Measurements from ENCODE around the gene LRRK1. TPM values are rescaled to one million over a fixed set of nuclear protein-coding genes. Genes with fewer than 3 reads are reported as not detected.

Gene LRRK1
- total RNA-seq, 1 donor from 2014 or later, result 4.8 TPM

DNA sequence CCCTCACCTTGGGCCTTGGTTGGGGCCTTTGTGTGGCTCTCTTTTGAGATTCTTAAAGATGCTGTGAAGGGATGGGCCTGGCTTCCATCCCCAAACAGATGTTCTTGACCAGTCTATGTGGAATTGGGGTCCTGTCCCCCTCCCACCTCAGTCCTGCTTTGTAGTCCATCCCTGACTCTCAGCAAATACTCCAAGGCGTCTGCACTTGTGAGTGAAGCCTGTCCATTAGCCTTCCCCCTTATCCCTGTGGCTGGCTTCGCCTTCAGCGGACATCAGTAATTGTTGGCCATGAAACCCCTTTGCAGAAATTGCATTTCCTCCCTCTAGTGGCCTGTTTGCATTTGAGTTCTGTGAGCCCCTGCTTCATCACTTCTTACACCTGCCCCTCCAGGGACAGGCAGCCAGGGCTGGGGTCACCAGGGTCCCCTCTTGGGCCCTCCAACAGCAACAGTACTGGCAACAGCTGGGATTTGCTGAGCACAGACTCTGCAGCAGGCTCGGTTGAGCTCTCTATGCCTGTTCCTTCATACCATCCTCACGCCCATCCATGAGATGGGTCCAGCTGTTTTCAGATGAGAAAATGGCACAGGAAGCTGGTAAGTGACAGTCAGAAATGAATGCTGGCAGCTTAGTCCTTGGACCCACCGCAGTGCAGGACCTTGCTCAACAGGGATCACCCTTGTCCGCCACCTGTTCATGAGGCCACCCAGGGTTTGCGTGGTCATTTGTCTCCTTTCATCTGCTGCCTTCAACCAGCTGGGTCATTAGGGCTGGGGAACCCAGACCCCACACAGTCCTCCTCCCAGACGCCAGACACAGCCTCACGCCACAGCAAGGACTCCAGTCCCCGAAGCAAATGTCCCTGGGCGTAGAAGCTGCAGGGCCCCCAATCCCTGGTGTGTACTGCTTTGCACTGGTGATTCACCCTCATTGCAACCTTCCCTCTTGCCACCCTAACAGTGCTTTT is 8.9 kb upstream of the LRRK1 start:
- TF ChIP-seq, protein P1, sequence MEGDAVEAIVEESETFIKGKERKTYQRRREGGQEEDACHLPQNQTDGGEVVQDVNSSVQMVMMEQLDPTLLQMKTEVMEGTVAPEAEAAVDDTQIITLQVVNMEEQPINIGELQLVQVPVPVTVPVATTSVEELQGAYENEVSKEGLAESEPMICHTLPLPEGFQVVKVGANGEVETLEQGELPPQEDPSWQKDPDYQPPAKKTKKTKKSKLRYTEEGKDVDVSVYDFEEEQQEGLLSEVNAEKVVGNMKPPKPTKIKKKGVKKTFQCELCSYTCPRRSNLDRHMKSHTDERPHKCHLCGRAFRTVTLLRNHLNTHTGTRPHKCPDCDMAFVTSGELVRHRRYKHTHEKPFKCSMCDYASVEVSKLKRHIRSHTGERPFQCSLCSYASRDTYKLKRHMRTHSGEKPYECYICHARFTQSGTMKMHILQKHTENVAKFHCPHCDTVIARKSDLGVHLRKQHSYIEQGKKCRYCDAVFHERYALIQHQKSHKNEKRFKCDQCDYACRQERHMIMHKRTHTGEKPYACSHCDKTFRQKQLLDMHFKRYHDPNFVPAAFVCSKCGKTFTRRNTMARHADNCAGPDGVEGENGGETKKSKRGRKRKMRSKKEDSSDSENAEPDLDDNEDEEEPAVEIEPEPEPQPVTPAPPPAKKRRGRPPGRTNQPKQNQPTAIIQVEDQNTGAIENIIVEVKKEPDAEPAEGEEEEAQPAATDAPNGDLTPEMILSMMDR (IDR thresholded peaks at IDR 0.05; ENCODE audit: unreplicated experiment), result peak; percentile 39
- no peaks in the 10 kb centered on the region for H3K4me1 Mint-ChIP-seq (ENCODE audit: unreplicated experiment)
- peaks cover 2% of the 10 kb centered on the region for H3K27me3 Mint-ChIP-seq (ENCODE audit: unreplicated experiment)
- peaks cover 9% of the 10 kb centered on the region for H3K36me3 Mint-ChIP-seq (ENCODE audit: low read depth, unreplicated experiment)
- no peak for DNase-seq (ENCODE audit: low spot score)
- no peak overlapping the region for H3K27ac Mint-ChIP-seq (ENCODE audit: unreplicated experiment)
- no peaks in the 10 kb centered on the region for H3K9me3 Mint-ChIP-seq (ENCODE audit: unreplicated experiment)
- H3K4me3 Mint-ChIP-seq (ENCODE audit: unreplicated experiment), result no peak overlapping the region

DNA sequence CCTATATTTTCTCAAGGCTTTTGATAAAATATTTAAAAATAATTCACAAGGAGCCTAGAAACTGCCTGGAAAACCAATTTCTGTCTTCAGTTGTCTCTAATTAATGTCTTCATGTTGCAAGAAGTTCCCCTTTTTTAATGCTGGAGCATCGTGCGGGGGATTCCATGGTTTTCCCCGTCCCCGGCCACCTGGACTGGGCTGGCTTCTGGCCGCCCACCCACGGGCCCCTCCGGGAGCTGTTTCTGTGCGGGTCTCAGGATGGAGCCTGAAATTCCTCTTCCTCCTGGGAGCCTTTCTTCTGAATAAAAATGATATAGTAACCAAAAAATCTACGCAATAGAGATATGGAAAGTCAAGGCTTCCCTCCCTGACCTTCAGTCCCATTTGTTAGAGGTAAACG is 8.1 kb upstream of the LRRK1 start:
- Mint-ChIP-seq H3K4me3 (ENCODE audit: unreplicated experiment) (no peak overlapping the region), H3K4me1 (ENCODE audit: unreplicated experiment) (no peaks in the 10 kb centered on the region), H3K9me3 (ENCODE audit: unreplicated experiment) (no peaks in the 10 kb centered on the region), H3K36me3 (ENCODE audit: low read depth, unreplicated experiment) (peaks cover 9% of the 10 kb centered on the region), H3K27ac (ENCODE audit: unreplicated experiment) (no peak overlapping the region), H3K27me3 (ENCODE audit: unreplicated experiment) (peaks cover 2% of the 10 kb centered on the region)
- DNase-seq (ENCODE audit: low spot score), result no peak
- TF ChIP-seq, protein P1 (IDR thresholded peaks at IDR 0.05; ENCODE audit: unreplicated experiment), result no peak

- TF ChIP-seq, protein P1 (IDR thresholded peaks at IDR 0.05; ENCODE audit: unreplicated experiment), result no peak
- no peak overlapping the region for H3K4me3 Mint-ChIP-seq (ENCODE audit: unreplicated experiment)
- H3K36me3 Mint-ChIP-seq (ENCODE audit: low read depth, unreplicated experiment), result peaks cover 9% of the 10 kb centered on the region
- DNase-seq (ENCODE audit: low spot score), result no peak
- H3K27me3 Mint-ChIP-seq (ENCODE audit: unreplicated experiment), result peaks cover 9% of the 10 kb centered on the region
- H3K27ac Mint-ChIP-seq (ENCODE audit: unreplicated experiment), result no peak overlapping the region
- H3K9me3 Mint-ChIP-seq (ENCODE audit: unreplicated experiment), result no peaks in the 10 kb centered on the region
- peaks cover 9% of the 10 kb centered on the region for H3K4me1 Mint-ChIP-seq (ENCODE audit: unreplicated experiment)
Measured at GRCh38 chr15:100913961-100914360, 5.2 kb upstream of the LRRK1 start.

GRCh38 chr15:100914876-100915275 is 4.3 kb upstream of the LRRK1 start:
- DNase-seq (ENCODE audit: low spot score), result peak; percentile 25
- TF ChIP-seq, protein P1 (IDR thresholded peaks at IDR 0.05; ENCODE audit: unreplicated experiment), result no peak
- H3K4me1 Mint-ChIP-seq (ENCODE audit: unreplicated experiment), result peaks cover 9% of the 10 kb centered on the region
- H3K9me3 Mint-ChIP-seq (ENCODE audit: unreplicated experiment), result no peaks in the 10 kb centered on the region
- peaks cover 9% of the 10 kb centered on the region for H3K36me3 Mint-ChIP-seq (ENCODE audit: low read depth, unreplicated experiment)
- H3K27me3 Mint-ChIP-seq (ENCODE audit: unreplicated experiment), result peaks cover 10% of the 10 kb centered on the region
- H3K27ac Mint-ChIP-seq (ENCODE audit: unreplicated experiment), result no peak overlapping the region
- H3K4me3 Mint-ChIP-seq (ENCODE audit: unreplicated experiment), result no peak overlapping the region

Measured in endothelial cell (in vitro differentiated cells).